ENCODE data around the gene GPSM3. TPM values are rescaled to one million over a fixed set of nuclear protein-coding genes. Genes with fewer than 3 reads are reported as not detected.

Gene GPSM3
- total and polyA plus RNA-seq, 2 of the 13 experiments (the other 11 are each of a cell fraction or from before 2014, with no cell fraction given), result 0.18 to 6.2 TPM

DNA sequence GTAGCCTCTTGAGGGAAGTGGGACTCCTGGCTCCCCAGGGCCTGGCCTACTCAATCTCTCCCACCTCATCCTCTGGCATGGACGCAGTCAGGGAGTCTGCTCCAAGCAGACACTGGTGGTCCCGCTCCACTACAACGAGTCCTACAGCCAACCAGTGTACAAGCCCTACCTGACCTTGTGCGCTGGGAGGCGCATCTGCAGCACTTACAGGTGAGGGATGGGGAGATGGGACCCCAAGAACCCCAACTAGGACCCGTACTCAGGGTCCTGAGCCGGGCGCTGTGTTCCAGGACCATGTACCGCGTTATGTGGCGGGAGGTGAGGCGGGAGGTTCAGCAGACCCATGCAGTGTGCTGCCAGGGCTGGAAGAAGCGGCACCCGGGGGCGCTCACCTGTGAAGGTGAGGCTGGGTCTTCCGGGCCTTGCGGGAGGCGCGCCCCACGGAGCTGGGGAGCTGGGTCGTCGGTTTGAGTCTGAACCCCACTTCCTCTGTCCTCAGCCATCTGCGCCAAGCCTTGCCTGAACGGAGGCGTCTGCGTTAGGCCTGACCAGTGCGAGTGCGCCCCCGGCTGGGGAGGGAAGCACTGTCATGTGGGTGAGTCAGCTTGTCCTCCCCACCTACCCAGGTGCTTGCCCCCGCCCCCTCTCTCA is 25.9 kb downstream of the GPSM3 start (continued):
- TF ChIP-seq, protein P1, sequence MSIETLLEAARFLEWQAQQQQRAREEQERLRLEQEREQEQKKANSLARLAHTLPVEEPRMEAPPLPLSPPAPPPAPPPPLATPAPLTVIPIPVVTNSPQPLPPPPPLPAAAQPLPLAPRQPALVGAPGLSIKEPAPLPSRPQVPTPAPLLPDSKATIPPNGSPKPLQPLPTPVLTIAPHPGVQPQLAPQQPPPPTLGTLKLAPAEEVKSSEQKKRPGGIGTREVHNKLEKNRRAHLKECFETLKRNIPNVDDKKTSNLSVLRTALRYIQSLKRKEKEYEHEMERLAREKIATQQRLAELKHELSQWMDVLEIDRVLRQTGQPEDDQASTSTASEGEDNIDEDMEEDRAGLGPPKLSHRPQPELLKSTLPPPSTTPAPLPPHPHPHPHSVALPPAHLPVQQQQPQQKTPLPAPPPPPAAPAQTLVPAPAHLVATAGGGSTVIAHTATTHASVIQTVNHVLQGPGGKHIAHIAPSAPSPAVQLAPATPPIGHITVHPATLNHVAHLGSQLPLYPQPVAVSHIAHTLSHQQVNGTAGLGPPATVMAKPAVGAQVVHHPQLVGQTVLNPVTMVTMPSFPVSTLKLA (IDR thresholded peaks at IDR 0.05), result no peak
- TF ChIP-seq CC2D1A (CRISPR knock-in tag; IDR thresholded peaks at IDR 0.05) (no peak), RBM22 (optimal IDR thresholded peaks at IDR 0.05; ENCODE audit: low read length) (peak; percentile 68), GABPB1 (CRISPR knock-in tag; IDR thresholded peaks at IDR 0.05) (no peak), ZNF777 (CRISPR knock-in tag; IDR thresholded peaks at IDR 0.05) (no peak)
- TF ChIP-seq, protein P2, sequence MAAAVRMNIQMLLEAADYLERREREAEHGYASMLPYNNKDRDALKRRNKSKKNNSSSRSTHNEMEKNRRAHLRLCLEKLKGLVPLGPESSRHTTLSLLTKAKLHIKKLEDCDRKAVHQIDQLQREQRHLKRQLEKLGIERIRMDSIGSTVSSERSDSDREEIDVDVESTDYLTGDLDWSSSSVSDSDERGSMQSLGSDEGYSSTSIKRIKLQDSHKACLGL (CRISPR knock-in tag; IDR thresholded peaks at IDR 0.05), result 0 out of 2 replicates have a peak, but pooled peaks have one; percentile 41

DNA sequence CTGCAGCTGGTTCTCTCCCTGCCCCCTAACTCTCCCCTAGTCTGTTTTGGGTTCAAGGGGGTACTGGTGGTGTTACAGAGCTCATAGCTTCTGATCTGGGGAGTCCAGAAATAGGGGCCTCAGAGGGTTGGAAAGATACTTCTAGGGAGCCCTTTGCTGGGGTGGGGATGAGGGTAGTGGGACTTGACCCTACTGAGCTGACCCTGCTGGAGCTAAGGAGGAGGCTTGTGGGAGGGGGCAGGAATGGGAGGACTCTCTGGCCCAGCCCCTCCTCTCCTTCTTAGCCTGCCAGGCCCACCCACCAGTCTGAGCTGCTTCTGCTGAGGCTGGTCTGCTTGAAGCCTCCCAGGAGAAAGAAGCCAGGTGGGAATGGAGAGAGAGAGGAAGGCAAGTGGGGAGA is 28.1 kb downstream of the GPSM3 start, which contains the start of gene EGFL8:
Gene EGFL8, plus strand, starts transcription at position 301 of the 400 bp plus-strand sequence. CDS start 1,571 bp downstream, outside the sequence.
- Histone ChIP-seq H2AFZ (ENCODE audit: low read length) (no peak within 1 kb of the TSS), H3K36me3 (replicated peaks in 1 of 2; ENCODE audit: control insufficient read depth in 1 of 2, insufficient read depth in 2 of 2, low read length in 2 of 2) (peaks cover 10 to 38% of the 10 kb centered on the region in 2 experiments), H3K27ac (ENCODE audit: extremely low read length, insufficient read depth, low read length) (no peak within 1 kb of the TSS), H3K9ac (ENCODE audit: insufficient read depth, low read depth, low read length) (no peak within 1 kb of the TSS), H4K20me1 (ENCODE audit: insufficient read depth, low read length) (no peaks in the 10 kb centered on the region), H3K27me3 (ENCODE audit: control insufficient read depth in 1 of 2, insufficient read depth in 2 of 2, low read length in 2 of 2) (no peaks in the 10 kb centered on the region), H3K4me2 (ENCODE audit: low read depth, low read length) (no peak within 1 kb of the TSS), H3K4me3 (replicated peaks in 1 of 3; ENCODE audit: insufficient read depth in 1 of 3, low read depth in 2 of 3, low read length in 3 of 3) (no peak within 1 kb of the TSS), H3K79me2 (ENCODE audit: insufficient read depth, low read length) (no peaks in the 10 kb centered on the region), H3K9me3 (ENCODE audit: low read length) (no peaks in the 10 kb centered on the region), H3K4me1 (ENCODE audit: insufficient read depth, low read length) (no peaks in the 10 kb centered on the region)
- in situ Hi-C loops (cut with HindIII; ENCODE audit: extremely low pct_ligation_motif_present, low pct_unique_long_range_greater_than_20kb), result no loop called here
- FAIRE-seq (no peak), ATAC-seq (no peak), DNase-seq (ENCODE audit: low spot score) (no peak)
- intact Hi-C loops (cut with micrococcal nuclease; ENCODE audit: unreplicated experiment), result no loop called here
- no TSS peak for BruUV-seq (replicated peaks)
- CTCF ChIA-PET (ENCODE audit: low intra/inter-chr PET ratio, low total read pairs), result no interaction called here
- POLR2A ChIA-PET, result interaction anchor here (1.2 kb wide), 1 partner anchor 10 kb away, joined by 3 read pairs; no protein-coding TSS in a partner anchor
- TF ChIP-seq NFYC (CRISPR knock-in tag; IDR thresholded peaks at IDR 0.05), result no peak
- TF ChIP-seq, protein P3, sequence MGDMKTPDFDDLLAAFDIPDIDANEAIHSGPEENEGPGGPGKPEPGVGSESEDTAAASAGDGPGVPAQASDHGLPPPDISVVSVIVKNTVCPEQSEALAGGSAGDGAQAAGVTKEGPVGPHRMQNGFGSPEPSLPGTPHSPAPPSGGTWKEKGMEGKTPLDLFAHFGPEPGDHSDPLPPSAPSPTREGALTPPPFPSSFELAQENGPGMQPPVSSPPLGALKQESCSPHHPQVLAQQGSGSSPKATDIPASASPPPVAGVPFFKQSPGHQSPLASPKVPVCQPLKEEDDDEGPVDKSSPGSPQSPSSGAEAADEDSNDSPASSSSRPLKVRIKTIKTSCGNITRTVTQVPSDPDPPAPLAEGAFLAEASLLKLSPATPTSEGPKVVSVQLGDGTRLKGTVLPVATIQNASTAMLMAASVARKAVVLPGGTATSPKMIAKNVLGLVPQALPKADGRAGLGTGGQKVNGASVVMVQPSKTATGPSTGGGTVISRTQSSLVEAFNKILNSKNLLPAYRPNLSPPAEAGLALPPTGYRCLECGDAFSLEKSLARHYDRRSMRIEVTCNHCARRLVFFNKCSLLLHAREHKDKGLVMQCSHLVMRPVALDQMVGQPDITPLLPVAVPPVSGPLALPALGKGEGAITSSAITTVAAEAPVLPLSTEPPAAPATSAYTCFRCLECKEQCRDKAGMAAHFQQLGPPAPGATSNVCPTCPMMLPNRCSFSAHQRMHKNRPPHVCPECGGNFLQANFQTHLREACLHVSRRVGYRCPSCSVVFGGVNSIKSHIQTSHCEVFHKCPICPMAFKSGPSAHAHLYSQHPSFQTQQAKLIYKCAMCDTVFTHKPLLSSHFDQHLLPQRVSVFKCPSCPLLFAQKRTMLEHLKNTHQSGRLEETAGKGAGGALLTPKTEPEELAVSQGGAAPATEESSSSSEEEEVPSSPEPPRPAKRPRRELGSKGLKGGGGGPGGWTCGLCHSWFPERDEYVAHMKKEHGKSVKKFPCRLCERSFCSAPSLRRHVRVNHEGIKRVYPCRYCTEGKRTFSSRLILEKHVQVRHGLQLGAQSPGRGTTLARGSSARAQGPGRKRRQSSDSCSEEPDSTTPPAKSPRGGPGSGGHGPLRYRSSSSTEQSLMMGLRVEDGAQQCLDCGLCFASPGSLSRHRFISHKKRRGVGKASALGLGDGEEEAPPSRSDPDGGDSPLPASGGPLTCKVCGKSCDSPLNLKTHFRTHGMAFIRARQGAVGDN (CRISPR knock-in tag; IDR thresholded peaks at IDR 0.05), result no peak
- no peak for TF ChIP-seq ZSCAN12 (CRISPR knock-in tag; IDR thresholded peaks at IDR 0.05)
- TF ChIP-seq SNAPC2 (CRISPR knock-in tag; IDR thresholded peaks at IDR 0.05), result no peak
- TF ChIP-seq, protein P4, sequence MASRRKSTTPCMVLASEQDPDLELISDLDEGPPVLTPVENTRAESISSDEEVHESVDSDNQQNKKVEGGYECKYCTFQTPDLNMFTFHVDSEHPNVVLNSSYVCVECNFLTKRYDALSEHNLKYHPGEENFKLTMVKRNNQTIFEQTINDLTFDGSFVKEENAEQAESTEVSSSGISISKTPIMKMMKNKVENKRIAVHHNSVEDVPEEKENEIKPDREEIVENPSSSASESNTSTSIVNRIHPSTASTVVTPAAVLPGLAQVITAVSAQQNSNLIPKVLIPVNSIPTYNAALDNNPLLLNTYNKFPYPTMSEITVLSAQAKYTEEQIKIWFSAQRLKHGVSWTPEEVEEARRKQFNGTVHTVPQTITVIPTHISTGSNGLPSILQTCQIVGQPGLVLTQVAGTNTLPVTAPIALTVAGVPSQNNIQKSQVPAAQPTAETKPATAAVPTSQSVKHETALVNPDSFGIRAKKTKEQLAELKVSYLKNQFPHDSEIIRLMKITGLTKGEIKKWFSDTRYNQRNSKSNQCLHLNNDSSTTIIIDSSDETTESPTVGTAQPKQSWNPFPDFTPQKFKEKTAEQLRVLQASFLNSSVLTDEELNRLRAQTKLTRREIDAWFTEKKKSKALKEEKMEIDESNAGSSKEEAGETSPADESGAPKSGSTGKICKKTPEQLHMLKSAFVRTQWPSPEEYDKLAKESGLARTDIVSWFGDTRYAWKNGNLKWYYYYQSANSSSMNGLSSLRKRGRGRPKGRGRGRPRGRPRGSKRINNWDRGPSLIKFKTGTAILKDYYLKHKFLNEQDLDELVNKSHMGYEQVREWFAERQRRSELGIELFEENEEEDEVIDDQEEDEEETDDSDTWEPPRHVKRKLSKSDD (CRISPR knock-in tag; IDR thresholded peaks at IDR 0.05; ENCODE audit: low read depth), result no peak
- TF ChIP-seq ZNF30 (CRISPR knock-in tag; IDR thresholded peaks at IDR 0.05), result no peak
- TF ChIP-seq ZNF160 (CRISPR knock-in tag; IDR thresholded peaks at IDR 0.05), result no peak
- no peak for TF ChIP-seq NPAS2 (CRISPR knock-in tag; IDR thresholded peaks at IDR 0.05; ENCODE audit: borderline replicate concordance)
- no peak for TF ChIP-seq NAIF1 (CRISPR knock-in tag; IDR thresholded peaks at IDR 0.05; ENCODE audit: borderline replicate concordance)
